ENCODE measurements around the gene DTL. TPM values are rescaled to one million over a fixed set of nuclear protein-coding genes. Genes with fewer than 3 reads are reported as not detected.

The DTL gene
- total and polyA plus RNA-seq, 11 donors, result 0.08 to 6.2 (median 0.44) TPM; not detected in 1

Small RNA genes within 50 kb of the gene (microRNA-seq; reads per million reads assigned to microRNA genes)
- 0 reads per million in 4 donors for gene MIR3122

Other genes with a start within 250 kb of the DTL start
- 10 to 100 TPM; 19.0 to 40.0 (median 30.9) TPM for gene LPGAT1, start 205.0 kb upstream of the DTL start, total RNA-seq
- 10 to 100 TPM in 1 of 2 donors, 1 to 10 TPM in 1; 5.6 to 11.7 TPM for gene LPGAT1, start 205.0 kb upstream of the DTL start, polyA plus RNA-seq
- 10 to 100 TPM in 4 of 9 donors, 1 to 10 TPM in 5; 5.8 to 12.9 (median 9.5) TPM for gene INTS7, start 191 bp upstream of the DTL start, total RNA-seq
- 1 to 10 TPM; 3.6 to 9.1 TPM for gene INTS7, start 191 bp upstream of the DTL start, polyA plus RNA-seq
- 100 to 1,000 TPM in 1 of 9 donors, 10 to 100 TPM in 8; 52.0 to 102 (median 63.5) TPM for gene PPP2R5A, start 249.7 kb downstream of the DTL start, total RNA-seq
- gene PPP2R5A, start 249.7 kb downstream of the DTL start, polyA plus RNA-seq, result 100 to 1,000 TPM in 1 of 2 donors, 10 to 100 TPM in 1; 44.7 to 108 TPM

All from heart left ventricle (tissue), 11 donors.